ENCODE results near the gene SLC13A5. TPM values are rescaled to one million over a fixed set of nuclear protein-coding genes. Genes with fewer than 3 reads are reported as not detected.

The SLC13A5 gene
- total RNA-seq, 4 donors from 2014 or later = not detected

DNA sequence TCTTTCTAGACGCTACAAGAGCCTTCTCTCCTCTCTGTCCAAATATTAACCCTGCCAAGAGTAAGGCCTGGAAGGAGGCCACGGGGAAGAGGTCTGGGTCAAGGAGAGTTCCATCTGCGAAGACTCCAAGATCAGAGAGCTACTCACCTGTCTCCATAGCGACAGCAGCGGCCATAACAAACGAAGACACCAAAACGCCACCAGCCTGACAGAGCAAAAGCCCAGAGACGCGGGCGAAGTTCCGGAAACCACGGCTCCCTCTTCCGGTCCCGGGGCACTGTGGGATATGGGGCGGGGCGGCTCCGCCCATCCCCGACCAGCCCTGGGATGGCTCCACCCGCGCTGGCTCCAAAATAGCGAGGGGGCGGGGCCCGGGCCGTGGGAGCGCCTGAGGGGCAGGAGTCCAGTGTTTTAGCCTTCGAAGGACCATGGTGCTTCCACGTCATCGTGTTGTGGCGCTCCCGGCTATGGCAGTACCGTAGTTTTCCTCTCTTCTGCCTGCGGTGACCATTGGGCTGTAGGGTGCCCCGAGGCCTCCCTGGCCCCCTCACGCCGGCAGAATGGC is 61.7 kb downstream of the SLC13A5 start, which contains the start of the genes C17orf100 and MED31:
C17orf100 (plus strand) TSS at position 409 of the 565 bp plus-strand sequence; CDS start at position 561, 152 bp downstream.
MED31 (minus strand) TSS at position 252 of the 565 bp plus-strand sequence; CDS start at position 175, 77 bp downstream.
- Histone ChIP-seq H3K36me3 (peaks cover 0 to 33% (median 0%) of the 10 kb centered on the region in 3 donors), H3K27me3 (peaks cover 0 to 23% of the 10 kb centered on the region in 2 donors), H3K4me3 (peak within 1 kb of the TSS; percentile 58 to 88 (median 86)), H3K9me3 (no peaks in the 10 kb centered on the region), H3K27ac (peak within 1 kb of the TSS; percentile 59 to 88 (median 78)), H3K4me1 (peaks cover 4 to 54% (median 19%) of the 10 kb centered on the region in 4 donors)
- 1% methylated on average over 13 to 20 of the region's 35 CpGs for WGBS, 2 donors
- TF ChIP-seq, protein P1, sequence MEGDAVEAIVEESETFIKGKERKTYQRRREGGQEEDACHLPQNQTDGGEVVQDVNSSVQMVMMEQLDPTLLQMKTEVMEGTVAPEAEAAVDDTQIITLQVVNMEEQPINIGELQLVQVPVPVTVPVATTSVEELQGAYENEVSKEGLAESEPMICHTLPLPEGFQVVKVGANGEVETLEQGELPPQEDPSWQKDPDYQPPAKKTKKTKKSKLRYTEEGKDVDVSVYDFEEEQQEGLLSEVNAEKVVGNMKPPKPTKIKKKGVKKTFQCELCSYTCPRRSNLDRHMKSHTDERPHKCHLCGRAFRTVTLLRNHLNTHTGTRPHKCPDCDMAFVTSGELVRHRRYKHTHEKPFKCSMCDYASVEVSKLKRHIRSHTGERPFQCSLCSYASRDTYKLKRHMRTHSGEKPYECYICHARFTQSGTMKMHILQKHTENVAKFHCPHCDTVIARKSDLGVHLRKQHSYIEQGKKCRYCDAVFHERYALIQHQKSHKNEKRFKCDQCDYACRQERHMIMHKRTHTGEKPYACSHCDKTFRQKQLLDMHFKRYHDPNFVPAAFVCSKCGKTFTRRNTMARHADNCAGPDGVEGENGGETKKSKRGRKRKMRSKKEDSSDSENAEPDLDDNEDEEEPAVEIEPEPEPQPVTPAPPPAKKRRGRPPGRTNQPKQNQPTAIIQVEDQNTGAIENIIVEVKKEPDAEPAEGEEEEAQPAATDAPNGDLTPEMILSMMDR (IDR thresholded peaks at IDR 0.05) = peak in 1 of 5 experiments; percentile 19
- TF ChIP-seq POLR2A (IDR thresholded peaks at IDR 0.05) = peak; percentile 19 to 57
- peak; percentile 64 to 87 for TF ChIP-seq EP300 (IDR thresholded peaks at IDR 0.05)
- peak; percentile 85 to 90 for DNase-seq (ENCODE audit: low spot score in 2 of 2)

DNA sequence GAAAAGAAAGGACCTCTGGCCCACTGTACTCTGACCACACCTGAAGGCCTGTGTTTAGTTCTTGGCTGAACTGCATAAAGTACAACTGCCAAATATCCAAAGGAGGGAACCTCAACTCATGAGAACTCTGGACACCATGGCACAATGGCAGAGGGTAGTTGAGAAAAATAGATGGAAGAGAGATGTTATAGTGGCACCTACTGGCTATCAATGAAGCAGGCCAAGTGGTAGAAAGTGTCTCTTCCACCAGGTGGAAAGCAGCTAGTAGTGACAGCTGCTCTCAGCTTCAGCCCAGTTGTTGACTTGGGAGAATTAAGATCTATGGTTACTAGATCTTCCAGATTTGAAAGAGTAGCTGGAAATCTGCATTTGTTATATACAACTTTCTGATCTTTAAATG is 65.0 kb downstream of the SLC13A5 start:
- no peak for TF ChIP-seq EP300 (IDR thresholded peaks at IDR 0.05)
- no peak for TF ChIP-seq POLR2A (IDR thresholded peaks at IDR 0.05)
- TF ChIP-seq, protein P1 (IDR thresholded peaks at IDR 0.05) = no peak
- no peaks in the 10 kb centered on the region for H3K9me3 ChIP-seq
- no peak for DNase-seq (ENCODE audit: low spot score in 2 of 2)
- peaks cover 0 to 61% (median 0%) of the 10 kb centered on the region in 3 donors for H3K36me3 ChIP-seq
- peaks cover 4 to 45% (median 19%) of the 10 kb centered on the region in 4 donors for H3K4me1 ChIP-seq
- H3K27me3 ChIP-seq = no peaks in the 10 kb centered on the region
- no peak overlapping the region for H3K27ac ChIP-seq
- no peak overlapping the region for H3K4me3 ChIP-seq

DNA sequence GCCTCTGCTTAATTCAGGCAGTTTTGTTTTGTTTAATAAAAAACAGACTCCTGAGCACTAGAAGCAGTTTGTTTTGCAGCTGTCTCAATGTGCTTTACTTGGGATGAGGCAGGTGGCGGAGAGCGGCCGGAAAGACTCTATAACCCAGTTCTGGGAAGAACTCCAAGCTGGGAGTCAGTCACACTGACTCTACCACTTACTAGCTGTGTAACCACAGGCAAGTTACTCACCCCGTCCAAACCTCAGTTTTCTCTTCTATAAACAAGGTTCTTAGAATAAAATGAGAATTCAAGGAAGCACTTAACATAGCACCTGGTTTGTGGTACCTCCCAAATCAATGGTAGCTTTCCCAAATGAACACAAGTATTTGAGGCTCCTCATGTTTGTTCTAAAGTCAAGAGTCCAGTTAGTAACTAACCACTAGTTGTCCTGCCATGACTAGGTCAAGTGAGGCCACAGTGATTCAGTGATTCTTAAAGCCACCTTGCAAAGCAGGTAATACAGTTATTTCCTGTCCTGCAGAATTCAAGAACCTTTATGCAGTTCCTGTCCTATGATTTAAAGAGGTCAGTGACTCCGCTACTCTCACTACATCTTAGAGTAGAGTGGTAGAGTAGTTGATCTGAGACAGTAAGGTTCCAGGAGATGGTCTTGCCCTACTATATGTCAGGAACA is 69.6 kb downstream of the SLC13A5 start:
- Histone ChIP-seq H3K27me3 (no peaks in the 10 kb centered on the region), H3K4me3 (no peak overlapping the region), H3K4me1 (peaks cover 0 to 41% (median 14%) of the 10 kb centered on the region in 4 donors), H3K36me3 (peaks cover 0 to 57% (median 0%) of the 10 kb centered on the region in 3 donors), H3K9me3 (no peaks in the 10 kb centered on the region), H3K27ac (no peak overlapping the region)
- TF ChIP-seq, protein P1 (IDR thresholded peaks at IDR 0.05) = no peak
- TF ChIP-seq EP300 (IDR thresholded peaks at IDR 0.05) = no peak
- no peak for TF ChIP-seq POLR2A (IDR thresholded peaks at IDR 0.05)
- 82 to 94% methylated on average over 5 of the region's 5 CpGs for WGBS, 2 donors
- DNase-seq (ENCODE audit: low spot score in 2 of 2) = no peak

DNA sequence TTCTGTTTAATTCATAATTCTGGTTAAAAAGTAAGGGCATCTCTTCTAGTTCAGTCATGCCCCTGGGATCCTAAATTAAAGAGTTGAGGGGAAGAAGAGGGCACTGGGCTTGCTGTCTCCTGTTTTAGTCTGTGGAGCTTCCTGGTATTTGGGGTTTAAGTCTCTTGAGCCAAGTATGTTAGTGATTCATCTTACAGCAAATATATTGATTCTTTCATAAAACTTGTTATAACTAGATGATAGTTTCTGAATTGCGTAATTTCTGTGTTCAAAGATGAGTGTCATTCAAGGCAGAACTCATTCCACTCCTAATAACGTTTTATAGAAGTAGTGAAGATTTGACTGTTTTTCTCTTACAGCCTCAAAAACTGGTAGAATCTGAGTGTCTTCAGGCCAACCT is 70.6 kb downstream of the SLC13A5 start:
- no peak overlapping the region for H3K4me3 ChIP-seq
- TF ChIP-seq, protein P1 (IDR thresholded peaks at IDR 0.05) = no peak
- no peak for TF ChIP-seq POLR2A (IDR thresholded peaks at IDR 0.05)
- no peak for TF ChIP-seq EP300 (IDR thresholded peaks at IDR 0.05)
- peaks cover 0 to 46% (median 16%) of the 10 kb centered on the region in 4 donors for H3K4me1 ChIP-seq
- H3K9me3 ChIP-seq = no peaks in the 10 kb centered on the region
- no peak for DNase-seq (ENCODE audit: low spot score in 2 of 2)
- 61 to 73% methylated on average over 2 of the region's 2 CpGs for WGBS, 2 donors
- H3K36me3 ChIP-seq = peaks cover 0 to 47% (median 0%) of the 10 kb centered on the region in 3 donors
- H3K27ac ChIP-seq = no peak overlapping the region
- H3K27me3 ChIP-seq = no peaks in the 10 kb centered on the region

Measured in tibial nerve (tissue), 4 donors.